IMR-90 (cell line): Measurements from ENCODE around the gene VAT1L. TPM values are rescaled to one million over a fixed set of nuclear protein-coding genes. Genes with fewer than 3 reads are reported as not detected.

Experiments used
- ATAC-seq: fragments of 200-7000 bp; cut with Tn5 transposase; 2 replicates; pipeline ENCODE4 v1.9.1; 2020; ENCODE audit warnings: low read depth, mild to moderate bottlenecking, moderate library complexity
- BruUV-seq: library from RNA; stranded (reverse); fragments of 400-500 nt; replicated peaks from 2 replicates; lab custom pipeline; 2021; lab: Mats Ljungman, UMichigan
- CTCF ChIA-PET: fragments of 300-600 bp; formaldehyde crosslinking; extraction: SDS; loops from one replicate; lab custom pipeline; 2021; ENCODE audit warnings: antibody characterized with exemption; lab: Yijun Ruan, JAX
- POLR2A ChIA-PET: fragments of 300-600 bp; sonication (Branson Sonifier 250); formaldehyde crosslinking; loops from one replicate; lab custom pipeline; 2022; ENCODE audit warnings: antibody characterized with exemption; ENCODE audit not compliant: unreplicated experiment; lab: Charles Lee
- DNase-seq: peaks from one replicate; pipeline ENCODE4 v3.0.0; 2013
- H2AFZ ChIP-seq: replicated peaks from 2 replicates; pipeline ENCODE3; 2013; ENCODE audit warnings: low read length, mild to moderate bottlenecking; ENCODE audit not compliant: poor library complexity
- H2AK5ac ChIP-seq: 2 replicates; pipeline ENCODE4 v1.6.1; 2013; ENCODE audit warnings: low read depth, low read length, inconsistent platforms
- H2AK9ac ChIP-seq: replicated peaks from 2 replicates; pipeline ENCODE3; 2013; ENCODE audit warnings: mild to moderate bottlenecking, low read depth, low read length, moderate library complexity; ENCODE audit not compliant: poor library complexity
- H2BK120ac ChIP-seq: 2 replicates; pipeline ENCODE4 v1.6.1; 2013; ENCODE audit warnings: low read depth, low read length, inconsistent platforms
- H2BK15ac ChIP-seq: 3 replicates; pipeline ENCODE4 v1.6.1; 2013; ENCODE audit warnings: low read depth, low read length, inconsistent platforms
- H2BK20ac ChIP-seq: 2 replicates; pipeline ENCODE4 v1.6.1; 2013; ENCODE audit warnings: low read depth, mild to moderate bottlenecking, inconsistent platforms, low read length, moderate library complexity
- H2BK5ac ChIP-seq: 2 replicates; pipeline ENCODE4 v1.6.1; 2013; ENCODE audit warnings: mild to moderate bottlenecking, low read depth, low read length, inconsistent platforms; ENCODE audit not compliant: poor library complexity, severe bottlenecking
- H3K14ac ChIP-seq: replicated peaks from 2 replicates; pipeline ENCODE4 v1.6.1; 2013; ENCODE audit warnings: low read depth, low read length, inconsistent platforms
- H3K18ac ChIP-seq: 2 replicates; pipeline ENCODE4 v1.6.1; 2013; ENCODE audit warnings: low read depth, low read length, control low read depth
- H3K23ac ChIP-seq: 2 replicates; pipeline ENCODE4 v1.6.1; 2013; ENCODE audit warnings: low read depth, low read length, inconsistent platforms
- H3K27ac ChIP-seq: 2 replicates; pipeline ENCODE4 v1.5.1; 2013; ENCODE audit warnings: mild to moderate bottlenecking, control low read depth, low read length; ENCODE audit not compliant: insufficient read depth
- H3K27me3 ChIP-seq: 2 replicates; pipeline ENCODE4 v1.6.1; 2013; ENCODE audit warnings: low read length; ENCODE audit not compliant: control insufficient read depth, insufficient read depth
- H3K36me3 ChIP-seq: 2 replicates; pipeline ENCODE4 v1.6.1; 2013; ENCODE audit warnings: low read length, mixed read lengths; ENCODE audit not compliant: control insufficient read depth, insufficient read depth
- H3K4ac ChIP-seq: 2 replicates; pipeline ENCODE4 v1.6.1; 2013; ENCODE audit warnings: low read depth, low read length, inconsistent platforms
- H3K4me1 ChIP-seq: 2 replicates; pipeline ENCODE4 v1.6.1; 2013; ENCODE audit warnings: low read length, mixed read lengths; ENCODE audit not compliant: control insufficient read depth, insufficient read depth
- H3K4me2 ChIP-seq: 2 replicates; pipeline ENCODE4 v1.6.1; 2013; ENCODE audit warnings: low read depth, mild to moderate bottlenecking, control low read depth, low read length, moderate library complexity
- H3K4me3 ChIP-seq: 2 replicates; pipeline ENCODE4 v1.5.1; 2013; ENCODE audit warnings: low read depth, mild to moderate bottlenecking, control low read depth, low read length, moderate library complexity; ENCODE audit not compliant: insufficient read depth
- H3K56ac ChIP-seq: 2 replicates; pipeline ENCODE4 v1.6.1; 2013; ENCODE audit warnings: low read length, inconsistent platforms; ENCODE audit not compliant: insufficient read depth; ENCODE audit errors: extremely low read depth
- H3K79me1 ChIP-seq, 2 experiments: 2 replicates each; pipeline ENCODE4 v1.6.1; 2013; ENCODE audit warnings: low read length in 2 of 2, inconsistent platforms in 1 of 2, low read depth in 1 of 2
- H3K9ac ChIP-seq: 2 replicates; pipeline ENCODE4 v1.6.1; 2013; ENCODE audit warnings: low read depth, low read length, control low read depth
- H3K9me1 ChIP-seq: 2 replicates; pipeline ENCODE4 v1.6.1; 2013; ENCODE audit warnings: low read length, inconsistent platforms; ENCODE audit not compliant: insufficient read depth
- H3K9me3 ChIP-seq: 2 replicates; pipeline ENCODE4 v1.6.1; 2013; ENCODE audit warnings: low read length; ENCODE audit not compliant: control insufficient read depth, insufficient read depth
- H4K20me1 ChIP-seq: 2 replicates; pipeline ENCODE4 v1.6.1; 2013; ENCODE audit warnings: low read length, inconsistent platforms; ENCODE audit not compliant: insufficient read depth
- H4K5ac ChIP-seq: 2 replicates; pipeline ENCODE4 v1.6.1; 2013; ENCODE audit warnings: mild to moderate bottlenecking, low read depth, low read length, control low read depth
- H4K8ac ChIP-seq, 2 experiments: 2 replicates each; pipeline ENCODE4 v1.6.1; 2013; ENCODE audit warnings: low read depth in 2 of 2, low read length in 2 of 2, control low read depth in 1 of 2, inconsistent platforms in 1 of 2
- H4K91ac ChIP-seq: 2 replicates; pipeline ENCODE4 v1.6.1; 2013; ENCODE audit warnings: low read depth, low read length, inconsistent platforms; ENCODE audit not compliant: insufficient read depth
- BHLHE40 ChIP-seq: fragments of 150-350 bp; IDR thresholded peaks from 2 replicates; pipeline ENCODE4 v1.6.1; 2016; ENCODE audit warnings: mild to moderate bottlenecking, low read depth, low read length
- CEBPB ChIP-seq: IDR thresholded peaks from 2 replicates; pipeline ENCODE4 v1.6.1; 2012; ENCODE audit warnings: low read depth, low read length, improper control_type of control experiment
- CHD1 ChIP-seq: IDR thresholded peaks from 2 replicates; pipeline ENCODE4 v1.6.1; 2012; ENCODE audit warnings: low read depth, low read length, improper control_type of control experiment
- ELK1 ChIP-seq: fragments of 150-350 bp; IDR thresholded peaks from 2 replicates; pipeline ENCODE4 v1.6.1; 2016; ENCODE audit warnings: low read depth, mild to moderate bottlenecking, low read length, moderate library complexity, borderline replicate concordance
- FOS ChIP-seq: fragments of 150-350 bp; IDR thresholded peaks from 2 replicates; pipeline ENCODE4 v1.6.1; 2016; ENCODE audit warnings: low read depth, low read length
- MAFK ChIP-seq: IDR thresholded peaks from 2 replicates; pipeline ENCODE4 v1.6.1; 2012; ENCODE audit warnings: low read depth, low read length, improper control_type of control experiment
- MAZ ChIP-seq: IDR thresholded peaks from 2 replicates; pipeline ENCODE4 v1.6.1; 2012; ENCODE audit warnings: low read depth, mild to moderate bottlenecking, low read length, improper control_type of control experiment, moderate library complexity, borderline replicate concordance
- MXI1 ChIP-seq: IDR thresholded peaks from 2 replicates; pipeline ENCODE4 v1.6.1; 2012; ENCODE audit warnings: low read depth, mild to moderate bottlenecking, low read length, moderate library complexity, borderline replicate concordance
- NFE2L2 ChIP-seq: fragments of 150-350 bp; IDR thresholded peaks from 2 replicates; pipeline ENCODE4 v1.6.1; 2016; ENCODE audit warnings: low read depth, mild to moderate bottlenecking, low read length
- POLR2A ChIP-seq: IDR thresholded peaks from 2 replicates; pipeline ENCODE4 v1.6.1; 2012; ENCODE audit warnings: mild to moderate bottlenecking, low read depth, low read length
- RAD21 ChIP-seq: IDR thresholded peaks from 2 replicates; pipeline ENCODE4 v1.6.1; 2012; ENCODE audit warnings: low read length, improper control_type of control experiment
- RCOR1 ChIP-seq: IDR thresholded peaks from 2 replicates; pipeline ENCODE4 v1.6.1; 2012; ENCODE audit warnings: mild to moderate bottlenecking, low read length, improper control_type of control experiment; ENCODE audit not compliant: insufficient replicate concordance
- RFX5 ChIP-seq: IDR thresholded peaks from 2 replicates; pipeline ENCODE4 v1.8.0; 2012; ENCODE audit warnings: low read depth, mild to moderate bottlenecking, low read length, moderate library complexity
- SMC3 ChIP-seq: fragments of 150-350 bp; IDR thresholded peaks from 2 replicates; pipeline ENCODE4 v1.6.1; 2016; ENCODE audit warnings: low read depth, mild to moderate bottlenecking, antibody characterized with exemption, low read length, moderate library complexity
- WGBS, 2 experiments: methylation state at CpG; one replicate each; pipeline versions ENCODE4 v1.1.5 to v1.1.7; 2013; ENCODE audit warnings: missing lambda C conversion rate in 2 of 2; ENCODE audit not compliant: insufficient read length in 1 of 2; ENCODE audit errors: extremely low coverage in 2 of 2; 5-methylcytosine and 5-hydroxymethylcytosine counted together
- dilution Hi-C: fragments of 300-500 bp; cut with HindIII; formaldehyde crosslinking; loops from one replicate; pipeline ENCODE4 v1.14.3; 2018; ENCODE audit warnings: low sequenced_read_pairs; ENCODE audit not compliant: unreplicated experiment
- in situ Hi-C: fragments of 300-500 bp; cut with MboI; formaldehyde crosslinking; loops from 3 replicates; pipeline ENCODE4 v1.14.3; 2019; ENCODE audit warnings: low sequenced_read_pairs, inconsistent platforms, mixed read lengths
- intact Hi-C: fragments of 100-400 bp; cut with micrococcal nuclease; formaldehyde crosslinking; loops from 2 replicates; pipeline ENCODE4 v1.10.0; 2022
- polyA plus RNA-seq, 3 experiments: library from polyadenylated mRNA; depleted of rRNA; stranded (reverse); fragments of >200 nt; gene quantifications; 2 replicates each; pipeline ENCODE4 v1.2.3, GENCODE V29; 2012; ENCODE audit warnings: low replicate concordance in 1 of 3
- total RNA-seq: library from RNA; depleted of rRNA; stranded (reverse); fragments of >200 nt; gene quantifications from 2 replicates; pipeline ENCODE4 v1.2.3, GENCODE V29; 2012
- TF ChIP-seq, protein P1 (sequence below): conservative IDR thresholded peaks from 2 replicates; pipeline ENCODE4 v1.5.1; 2012; ENCODE audit warnings: mild to moderate bottlenecking, low read depth, low read length, improper control_type of control experiment

The VAT1L gene
- total and polyA plus RNA-seq, 2 of the 4 experiments (the other 2 are of a cell fraction), result 15.4 to 18.5 TPM

- dilution Hi-C loops, result no loop called here
- ChIA-PET POLR2A (no interaction called here), CTCF (no interaction called here)
These were observed 189.0 kb downstream of the VAT1L start for GRCh38 chr16:77977339-77977738.

More at GRCh38 chr16:77977339-77977738, 189.0 kb downstream of the VAT1L start:
- Histone ChIP-seq H4K8ac (no peak overlapping the region), H3K4me2 (no peak overlapping the region), H2AK5ac (no peak overlapping the region), H3K36me3 (peaks cover 2% of the 10 kb centered on the region; the same call in 1 of the 2 replicates), H3K27me3 (no peaks in the 10 kb centered on the region), H3K79me1 (no peaks in the 10 kb centered on the region), H3K27ac (no peak overlapping the region), H2AK9ac (no peak overlapping the region), H3K4me3 (no peak overlapping the region), H3K56ac (no peak overlapping the region), H4K20me1 (no peaks in the 10 kb centered on the region), H3K14ac (no peak overlapping the region), H3K23ac (no peak overlapping the region), H3K4me1 (no peaks in the 10 kb centered on the region), H2BK20ac (no peak overlapping the region), H4K91ac (no peak overlapping the region), H2AFZ (no peak overlapping the region), H2BK5ac (no peak overlapping the region), H3K18ac (no peak overlapping the region), H3K9me3 (no peaks in the 10 kb centered on the region), H3K9me1 (no peaks in the 10 kb centered on the region), H3K9ac (no peak overlapping the region), H2BK15ac (no peak overlapping the region), H2BK120ac (no peak overlapping the region), H3K4ac (no peak overlapping the region), H4K5ac (no peak overlapping the region)
- DNase-seq, result no peak
- in situ Hi-C loops, result no loop called here
- no TSS peak for BruUV-seq
- TF ChIP-seq, protein P1, sequence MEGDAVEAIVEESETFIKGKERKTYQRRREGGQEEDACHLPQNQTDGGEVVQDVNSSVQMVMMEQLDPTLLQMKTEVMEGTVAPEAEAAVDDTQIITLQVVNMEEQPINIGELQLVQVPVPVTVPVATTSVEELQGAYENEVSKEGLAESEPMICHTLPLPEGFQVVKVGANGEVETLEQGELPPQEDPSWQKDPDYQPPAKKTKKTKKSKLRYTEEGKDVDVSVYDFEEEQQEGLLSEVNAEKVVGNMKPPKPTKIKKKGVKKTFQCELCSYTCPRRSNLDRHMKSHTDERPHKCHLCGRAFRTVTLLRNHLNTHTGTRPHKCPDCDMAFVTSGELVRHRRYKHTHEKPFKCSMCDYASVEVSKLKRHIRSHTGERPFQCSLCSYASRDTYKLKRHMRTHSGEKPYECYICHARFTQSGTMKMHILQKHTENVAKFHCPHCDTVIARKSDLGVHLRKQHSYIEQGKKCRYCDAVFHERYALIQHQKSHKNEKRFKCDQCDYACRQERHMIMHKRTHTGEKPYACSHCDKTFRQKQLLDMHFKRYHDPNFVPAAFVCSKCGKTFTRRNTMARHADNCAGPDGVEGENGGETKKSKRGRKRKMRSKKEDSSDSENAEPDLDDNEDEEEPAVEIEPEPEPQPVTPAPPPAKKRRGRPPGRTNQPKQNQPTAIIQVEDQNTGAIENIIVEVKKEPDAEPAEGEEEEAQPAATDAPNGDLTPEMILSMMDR, result no peak
- no peak for TF ChIP-seq RAD21
- no peak for TF ChIP-seq MXI1
- TF ChIP-seq POLR2A, result no peak
- no peak for TF ChIP-seq FOS
- no peak for TF ChIP-seq SMC3
- TF ChIP-seq BHLHE40, result no peak
- TF ChIP-seq NFE2L2, result no peak
- no peak for TF ChIP-seq CEBPB
- no peak for TF ChIP-seq ELK1
- no peak for TF ChIP-seq RCOR1
- TF ChIP-seq CHD1, result no peak
- no peak for TF ChIP-seq RFX5
- no peak for TF ChIP-seq MAZ
- TF ChIP-seq MAFK, result no peak
- ATAC-seq, result no peak
- intact Hi-C loops, result loop anchor here (10.0 kb wide), 1 partner anchor 743 kb away; no protein-coding TSS in a partner anchor
- WGBS, 2 experiments, result 100% methylated on average over 3 of the region's 5 CpGs; no CpG with 5 or more reads in 1 of the 2 experiments
